SK-N-MC (cell line): ENCODE data around the gene HLA-DMB.

Source experiments
- EZH2 ChIP-seq: fragments of 200-600 bp; sonication (generic); IDR thresholded peaks from one replicate; pipeline ENCODE4 v1.6.1; 2017; ENCODE audit warnings: antibody characterized with exemption
- POLR2AphosphoS5 ChIP-seq: IDR thresholded peaks from 2 replicates; pipeline ENCODE4 v1.6.1; 2012; ENCODE audit warnings: mild to moderate bottlenecking, low read depth, low read length, borderline replicate concordance

DNA sequence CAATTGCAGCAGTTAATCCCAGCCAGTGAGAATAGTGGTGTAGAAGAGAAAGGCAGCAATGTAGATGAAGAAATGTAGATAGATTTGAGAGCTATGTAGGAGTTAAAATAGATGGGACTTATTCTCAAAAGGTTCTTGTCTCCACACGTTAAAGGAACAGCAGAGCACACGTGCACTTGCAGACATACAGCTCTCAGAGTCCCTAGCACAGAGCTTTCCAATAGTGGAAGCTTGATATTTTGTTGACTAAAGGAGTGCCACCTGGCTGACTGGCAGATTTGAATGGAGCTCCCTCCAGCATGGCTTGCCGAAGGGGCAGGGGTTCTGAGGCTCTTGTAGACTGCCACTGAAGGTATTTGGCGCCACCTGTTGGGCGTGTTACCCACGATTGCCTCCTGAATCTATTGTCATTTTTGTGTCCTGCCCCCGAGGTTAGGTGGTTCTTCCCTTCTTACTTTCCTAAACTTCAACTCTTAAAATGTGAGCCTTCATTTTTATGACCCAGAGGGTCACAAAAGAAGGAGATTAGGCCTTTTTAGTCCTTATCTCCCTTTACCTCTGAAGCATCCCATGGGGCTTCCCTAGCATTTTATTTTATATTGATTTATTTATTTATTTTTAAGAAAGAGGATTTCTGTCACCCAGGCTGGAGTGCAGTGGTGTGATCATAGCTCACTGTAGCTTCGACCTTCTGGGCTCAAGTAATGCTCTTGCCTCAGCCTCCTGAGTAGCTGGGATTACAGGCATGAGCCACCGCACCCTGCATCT lies 44.0 kb upstream of the HLA-DMB start:
- TF ChIP-seq EZH2 (no peak), POLR2AphosphoS5 (no peak; the same call in 1 of the 2 replicates)
